Right forelimb (tissue), 1 donor: ENCODE results near the gene OLR1.
A peak's percentile ranks its signal among the peaks of the same experiment; 100 is the strongest.
"Not testable (repeated sequence)": the region's sequence is repeated elsewhere in the genome, so short reads cannot be mapped to it uniquely, and the experiment has no call there.

Source experiments
- DNase-seq: peaks from one replicate; pipeline ENCODE4 v3.0.0-alpha.2; 2018

Gene OLR1

GRCh38 chr12:10190558-10191388 lies 18.8 kb upstream of the OLR1 start:
- peak; percentile 61 for DNase-seq

GRCh38 chr12:10189653-10190052 lies 17.7 kb upstream of the OLR1 start:
- DNase-seq = no peak

- not testable (repeated sequence) for DNase-seq
Observed at GRCh38 chr12:10186958-10187357, 15.0 kb upstream of the OLR1 start.

GRCh38 chr12:10186299-10186698 lies 14.4 kb upstream of the OLR1 start:
- DNase-seq = no peak

- no peak for DNase-seq
Observed at GRCh38 chr12:10184261-10184843, 12.4 kb upstream of the OLR1 start.

- DNase-seq = no peak
Observed at GRCh38 chr12:10182354-10183049, 10.6 kb upstream of the OLR1 start.

- DNase-seq = no peak
Observed at GRCh38 chr12:10179776-10180181, 7.8 kb upstream of the OLR1 start.

GRCh38 chr12:10178821-10179220 lies 6.9 kb upstream of the OLR1 start, which contains the start of gene TMEM52B:
TMEM52B (plus strand) TSS chr12:10179032; CDS start chr12:10179575, 543 bp downstream.
- DNase-seq = no peak

GRCh38 chr12:10175846-10176636 lies 4.1 kb upstream of the OLR1 start:
- no peak for DNase-seq

GRCh38 chr12:10174986-10175614 lies 3.2 kb upstream of the OLR1 start:
- DNase-seq = no peak

- DNase-seq = no peak
Observed at GRCh38 chr12:10170216-10170615, 1.7 kb downstream of the OLR1 start.

- DNase-seq = no peak
Observed at GRCh38 chr12:10169104-10169503, 2.8 kb downstream of the OLR1 start.

GRCh38 chr12:10167599-10167998 lies 4.3 kb downstream of the OLR1 start:
- no peak for DNase-seq

- no peak for DNase-seq
Observed at GRCh38 chr12:10165421-10165820, 6.5 kb downstream of the OLR1 start.

GRCh38 chr12:10163084-10163483 lies 8.8 kb downstream of the OLR1 start:
- no peak for DNase-seq

GRCh38 chr12:10160617-10161385 lies 11.1 kb downstream of the OLR1 start:
- DNase-seq = no peak

GRCh38 chr12:10159280-10159679 lies 12.7 kb downstream of the OLR1 start:
- no peak for DNase-seq

GRCh38 chr12:10158406-10158805 lies 13.5 kb downstream of the OLR1 start:
- DNase-seq = no peak

GRCh38 chr12:10155966-10156365 lies 16.0 kb downstream of the OLR1 start:
- DNase-seq = no peak

GRCh38 chr12:10154145-10154496 lies 17.8 kb downstream of the OLR1 start:
- DNase-seq = no peak

- DNase-seq = peak; percentile 82
Observed at GRCh38 chr12:10153271-10154144, 18.4 kb downstream of the OLR1 start.
